IPS-18a (cell line): ENCODE measurements around the gene SMIM23.

Experiments used
- H3K27ac ChIP-seq: one replicate; pipeline ENCODE4 v1.5.1; 2013; ENCODE audit warnings: low read length
- H3K27me3 ChIP-seq: one replicate; pipeline ENCODE4 v1.6.1; 2013; ENCODE audit warnings: mild to moderate bottlenecking, low read length; ENCODE audit not compliant: control insufficient read depth, insufficient read depth
- H3K36me3 ChIP-seq: one replicate; pipeline ENCODE4 v1.6.1; 2013; ENCODE audit warnings: low read depth, low read length; ENCODE audit not compliant: control insufficient read depth
- H3K4me1 ChIP-seq: one replicate; pipeline ENCODE4 v1.6.1; 2013; ENCODE audit warnings: low read depth, low read length; ENCODE audit not compliant: control insufficient read depth
- H3K4me3 ChIP-seq: one replicate; pipeline ENCODE4 v1.5.1; 2013; ENCODE audit warnings: low read length
- H3K9ac ChIP-seq: one replicate; pipeline ENCODE4 v1.6.1; 2013; ENCODE audit warnings: mild to moderate bottlenecking, low read length, moderate library complexity
- H3K9me3 ChIP-seq: one replicate; pipeline ENCODE4 v1.6.1; 2013; ENCODE audit warnings: low read depth, low read length; ENCODE audit not compliant: control insufficient read depth

Gene SMIM23

DNA sequence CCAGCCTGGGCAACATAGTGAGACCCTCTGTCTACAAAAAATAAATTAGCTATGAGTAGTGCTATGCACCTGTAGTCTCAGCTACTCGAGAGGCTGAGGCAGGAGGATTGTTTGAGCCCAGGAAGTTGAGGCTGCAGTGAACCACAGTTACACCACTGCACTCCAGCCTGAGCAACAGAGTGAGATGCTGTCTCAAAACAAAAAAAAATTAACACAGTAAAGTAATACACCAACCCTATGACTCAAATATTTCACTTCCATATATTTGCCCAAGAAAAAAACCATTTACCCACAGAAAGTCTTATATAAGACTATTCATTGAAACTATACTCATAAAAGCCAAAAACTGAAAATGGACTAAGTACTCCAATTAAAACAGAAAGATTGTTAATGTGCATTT is 16.2 kb downstream of the SMIM23 start:
- H3K27ac ChIP-seq = no peak overlapping the region

DNA sequence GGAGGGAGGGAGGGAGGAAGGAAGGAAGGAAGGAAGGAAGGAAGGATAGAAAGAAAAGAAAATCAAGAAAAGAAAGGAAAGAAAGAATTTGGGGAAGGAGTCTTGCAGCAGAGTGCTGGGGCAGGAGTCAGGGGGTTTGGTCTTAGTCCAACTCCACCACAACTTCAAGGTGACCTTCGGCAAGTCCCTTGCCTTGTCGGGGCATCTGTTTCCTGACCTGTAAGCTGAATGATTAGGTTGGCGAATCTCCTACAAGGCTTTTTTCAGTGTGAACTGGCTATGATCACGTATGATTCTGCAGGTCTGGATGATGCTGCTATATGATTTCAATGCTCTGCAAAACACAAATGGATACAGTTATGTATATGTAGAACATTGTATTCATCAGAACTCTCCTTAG is 20.1 kb downstream of the SMIM23 start:
- peaks cover 16% of the 10 kb centered on the region for H3K27me3 ChIP-seq
- H3K9me3 ChIP-seq = no peaks in the 10 kb centered on the region
- H3K4me3 ChIP-seq = no peak overlapping the region
- H3K9ac ChIP-seq = no peak overlapping the region
- H3K4me1 ChIP-seq = peaks cover 10% of the 10 kb centered on the region
- H3K36me3 ChIP-seq = no peaks in the 10 kb centered on the region
- no peak overlapping the region for H3K27ac ChIP-seq

More for the DNA sequence above, 16.2 kb downstream of the SMIM23 start:
- Histone ChIP-seq H3K4me3 (no peak overlapping the region), H3K27me3 (peaks cover 9% of the 10 kb centered on the region), H3K9ac (no peak overlapping the region), H3K36me3 (no peaks in the 10 kb centered on the region), H3K4me1 (peaks cover 3% of the 10 kb centered on the region), H3K9me3 (no peaks in the 10 kb centered on the region)

DNA sequence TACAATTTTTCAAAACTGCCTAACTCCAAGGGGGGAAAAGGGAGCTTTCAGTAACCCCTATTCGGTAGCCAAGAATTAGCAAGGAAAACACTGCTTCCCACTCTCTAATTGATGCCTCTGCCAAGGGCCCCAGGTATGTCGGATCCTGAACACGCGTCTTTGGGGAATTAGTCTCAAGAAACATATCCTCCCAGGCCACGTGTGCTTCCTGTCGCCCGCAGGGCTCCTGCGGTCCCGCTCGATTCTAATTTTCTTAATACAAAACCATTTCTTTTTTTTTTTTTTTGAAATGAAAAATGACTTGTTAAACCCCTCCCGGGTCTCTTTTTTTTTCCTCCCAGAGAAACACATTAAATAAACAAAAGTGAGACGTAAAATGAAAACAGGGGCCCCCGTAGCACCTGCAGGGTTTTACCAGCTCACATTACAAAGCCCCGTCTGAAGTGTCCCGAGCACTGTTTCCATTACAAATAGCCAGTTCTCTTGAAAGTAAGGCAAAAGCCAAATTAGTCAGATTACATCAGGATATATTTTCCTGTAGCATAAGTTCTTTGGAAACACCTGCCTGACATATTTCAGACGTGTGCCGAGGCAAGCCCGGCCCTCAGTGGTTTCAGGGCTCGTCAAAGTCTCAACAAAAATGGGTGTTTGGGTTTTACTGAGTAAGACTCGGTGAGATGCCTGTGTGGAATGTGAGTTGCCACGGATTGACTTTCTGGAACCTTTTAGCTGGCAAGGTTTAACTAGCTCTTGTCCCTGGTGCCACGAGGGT is 21.5 kb downstream of the SMIM23 start:
- Histone ChIP-seq H3K9me3 (no peaks in the 10 kb centered on the region), H3K27me3 (peaks cover 16% of the 10 kb centered on the region), H3K36me3 (no peaks in the 10 kb centered on the region), H3K4me1 (peaks cover 10% of the 10 kb centered on the region), H3K27ac (no peak overlapping the region), H3K9ac (no peak overlapping the region), H3K4me3 (peak overlapping the region; percentile 31)

DNA sequence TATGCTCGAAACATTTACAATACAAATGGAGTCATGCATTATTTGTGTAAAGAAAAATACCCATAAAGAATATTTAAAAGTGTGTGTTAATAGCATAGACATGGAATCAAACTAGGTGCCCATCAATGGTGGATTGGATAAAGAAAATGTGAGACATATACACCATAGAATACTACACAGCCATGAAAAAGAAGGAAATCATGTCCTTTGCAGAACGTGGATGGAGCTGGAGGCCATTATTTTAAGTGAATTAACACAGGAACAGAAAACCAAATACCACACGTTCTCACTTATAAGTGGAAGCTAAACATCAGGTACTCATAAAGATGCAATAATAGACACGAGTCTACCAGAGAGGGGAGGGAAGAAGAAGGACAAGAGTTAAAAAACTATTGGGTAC is 22.8 kb downstream of the SMIM23 start:
- no peaks in the 10 kb centered on the region for H3K36me3 ChIP-seq
- H3K27ac ChIP-seq = no peak overlapping the region
- no peak overlapping the region for H3K4me3 ChIP-seq
- peaks cover 10% of the 10 kb centered on the region for H3K4me1 ChIP-seq
- H3K27me3 ChIP-seq = peaks cover 16% of the 10 kb centered on the region
- H3K9me3 ChIP-seq = no peaks in the 10 kb centered on the region
- H3K9ac ChIP-seq = no peak overlapping the region

DNA sequence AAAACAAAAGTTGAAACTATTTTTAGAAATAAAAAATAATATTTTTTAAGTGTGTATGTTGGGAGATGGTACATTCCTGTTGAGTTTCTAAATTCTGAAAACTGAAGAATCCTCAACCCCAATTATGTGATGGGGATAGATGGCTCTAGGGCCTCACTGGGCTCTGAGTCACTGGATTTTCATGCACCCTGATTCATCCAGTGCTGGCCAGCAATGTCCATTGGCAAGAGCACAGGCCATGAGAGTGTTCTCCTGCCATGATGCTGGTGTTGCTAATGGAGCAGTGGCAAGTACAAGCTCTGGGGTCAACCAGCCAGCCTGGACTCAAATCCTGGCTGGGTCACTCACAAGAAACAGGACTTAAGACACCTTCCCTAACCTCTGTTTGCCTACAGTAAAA is 23.3 kb downstream of the SMIM23 start:
- Histone ChIP-seq H3K36me3 (no peaks in the 10 kb centered on the region), H3K4me1 (peaks cover 10% of the 10 kb centered on the region), H3K27ac (no peak overlapping the region), H3K4me3 (no peak overlapping the region), H3K9me3 (no peaks in the 10 kb centered on the region), H3K27me3 (peaks cover 16% of the 10 kb centered on the region), H3K9ac (no peak overlapping the region)

GRCh38 chr5:171810227-171810626 is 24.6 kb downstream of the SMIM23 start:
- peaks cover 16% of the 10 kb centered on the region for H3K27me3 ChIP-seq
- no peak overlapping the region for H3K9ac ChIP-seq
- no peak overlapping the region for H3K27ac ChIP-seq
- no peak overlapping the region for H3K4me3 ChIP-seq
- H3K9me3 ChIP-seq = no peaks in the 10 kb centered on the region
- H3K4me1 ChIP-seq = peaks cover 10% of the 10 kb centered on the region
- no peaks in the 10 kb centered on the region for H3K36me3 ChIP-seq

GRCh38 chr5:171813270-171813669 is 27.7 kb downstream of the SMIM23 start:
- no peak overlapping the region for H3K9ac ChIP-seq
- H3K4me3 ChIP-seq = no peak overlapping the region
- H3K36me3 ChIP-seq = no peaks in the 10 kb centered on the region
- no peaks in the 10 kb centered on the region for H3K9me3 ChIP-seq
- no peaks in the 10 kb centered on the region for H3K4me1 ChIP-seq
- H3K27ac ChIP-seq = no peak overlapping the region
- H3K27me3 ChIP-seq = no peaks in the 10 kb centered on the region

- no peaks in the 10 kb centered on the region for H3K4me1 ChIP-seq
- H3K36me3 ChIP-seq = no peaks in the 10 kb centered on the region
- no peak overlapping the region for H3K9ac ChIP-seq
- H3K9me3 ChIP-seq = no peaks in the 10 kb centered on the region
- H3K27me3 ChIP-seq = no peaks in the 10 kb centered on the region
- H3K27ac ChIP-seq = no peak overlapping the region
- no peak overlapping the region for H3K4me3 ChIP-seq
Measured at GRCh38 chr5:171813813-171814490, 28.3 kb downstream of the SMIM23 start.

DNA sequence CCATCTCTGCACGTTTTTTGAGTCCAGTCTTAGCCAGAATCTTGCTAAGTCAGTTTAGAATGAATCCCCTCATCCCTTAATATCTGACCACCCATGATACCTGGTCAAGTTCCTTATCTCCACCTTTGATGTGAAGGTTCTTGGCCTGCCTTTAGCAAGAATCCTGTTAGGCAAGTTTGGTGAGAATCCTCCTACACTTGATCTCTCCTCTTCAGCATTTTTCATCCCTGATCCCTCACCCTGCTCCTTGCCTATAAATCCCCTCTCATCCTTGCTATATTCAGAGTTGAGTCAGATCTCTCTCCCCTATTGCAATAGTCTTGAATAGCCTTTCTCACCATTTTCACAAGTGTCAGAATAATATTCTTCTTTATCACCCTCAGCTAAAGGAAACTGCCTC is 31.0 kb downstream of the SMIM23 start:
- no peak overlapping the region for H3K4me3 ChIP-seq

GRCh38 chr5:171820561-171820960 is 34.9 kb downstream of the SMIM23 start:
- Histone ChIP-seq H3K36me3 (no peaks in the 10 kb centered on the region), H3K9ac (no peak overlapping the region)

More for the DNA sequence above, 31.0 kb downstream of the SMIM23 start:
- no peaks in the 10 kb centered on the region for H3K27me3 ChIP-seq
- no peaks in the 10 kb centered on the region for H3K4me1 ChIP-seq
- no peaks in the 10 kb centered on the region for H3K36me3 ChIP-seq
- no peak overlapping the region for H3K27ac ChIP-seq
- no peaks in the 10 kb centered on the region for H3K9me3 ChIP-seq
- H3K9ac ChIP-seq = no peak overlapping the region

GRCh38 chr5:171821286-171821685 is 35.7 kb downstream of the SMIM23 start:
- no peaks in the 10 kb centered on the region for H3K27me3 ChIP-seq
- H3K4me1 ChIP-seq = no peaks in the 10 kb centered on the region
- H3K36me3 ChIP-seq = no peaks in the 10 kb centered on the region
- H3K27ac ChIP-seq = no peak overlapping the region
- H3K9ac ChIP-seq = no peak overlapping the region
- no peaks in the 10 kb centered on the region for H3K9me3 ChIP-seq
- H3K4me3 ChIP-seq = no peak overlapping the region

More at GRCh38 chr5:171820561-171820960, 34.9 kb downstream of the SMIM23 start:
- Histone ChIP-seq H3K4me3 (no peak overlapping the region), H3K27me3 (no peaks in the 10 kb centered on the region), H3K9me3 (no peaks in the 10 kb centered on the region), H3K27ac (no peak overlapping the region), H3K4me1 (no peaks in the 10 kb centered on the region)

DNA sequence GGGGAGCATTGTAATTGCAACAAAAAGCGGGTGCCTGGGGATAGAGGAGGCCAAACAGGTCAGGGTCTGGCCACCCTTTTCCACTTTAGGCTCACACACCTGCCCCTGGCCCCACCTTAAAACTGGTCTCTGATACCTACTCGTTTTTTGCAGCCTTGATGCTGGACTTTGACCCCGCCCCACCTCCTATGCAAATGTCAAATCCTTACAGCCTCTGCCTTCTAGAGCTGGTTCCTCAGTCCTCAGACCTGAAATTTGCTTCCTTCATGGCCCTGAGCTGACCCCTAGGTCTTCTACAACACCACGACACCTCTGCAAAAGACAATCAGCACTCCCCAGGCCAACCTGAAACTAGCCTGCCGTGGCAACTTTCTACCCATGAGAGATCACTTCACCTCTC is 37.7 kb downstream of the SMIM23 start:
- Histone ChIP-seq H3K4me3 (no peak overlapping the region), H3K27ac (no peak overlapping the region), H3K36me3 (no peaks in the 10 kb centered on the region), H3K9me3 (no peaks in the 10 kb centered on the region), H3K4me1 (no peaks in the 10 kb centered on the region), H3K9ac (no peak overlapping the region), H3K27me3 (no peaks in the 10 kb centered on the region)
